ENCODE data around the gene TFAP2D.

TFAP2D gene

DNA sequence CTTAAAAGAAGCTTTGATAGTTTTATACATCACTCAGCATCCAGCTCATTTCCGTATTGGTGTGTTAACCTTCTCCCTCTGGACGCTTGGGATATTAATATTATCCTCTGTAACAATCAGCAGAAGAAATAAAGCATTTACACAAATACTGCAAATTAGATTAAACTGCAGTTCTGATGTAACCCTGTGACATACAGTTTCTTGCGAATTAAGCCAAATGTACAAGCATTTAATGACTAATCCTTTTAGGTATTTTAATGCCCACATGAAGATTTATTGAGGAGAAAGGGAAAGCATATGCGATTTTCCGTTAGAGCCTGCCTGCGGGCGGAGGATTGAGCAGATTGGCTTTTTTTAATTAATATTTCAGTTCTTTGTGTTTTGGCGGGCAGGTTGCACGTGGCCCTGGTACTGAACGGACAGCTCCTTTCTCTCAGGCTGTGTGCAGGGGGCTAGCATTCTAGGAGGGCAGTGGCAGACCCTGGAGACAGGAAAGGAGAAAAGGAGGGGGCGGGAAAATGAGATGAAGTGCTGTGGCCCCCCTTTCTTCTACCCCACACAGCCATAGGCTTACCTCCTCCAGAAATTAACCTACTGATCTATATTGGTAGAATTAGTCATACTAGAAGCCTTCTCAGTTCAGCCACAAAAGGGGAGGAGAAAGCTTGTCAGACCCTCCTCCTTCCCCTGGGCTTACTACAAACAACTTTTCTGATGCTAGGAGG lies 14.1 kb upstream of the TFAP2D start:
- TF ChIP-seq ZFX (IDR thresholded peaks at IDR 0.05), result no peak
- TF ChIP-seq, protein P1, sequence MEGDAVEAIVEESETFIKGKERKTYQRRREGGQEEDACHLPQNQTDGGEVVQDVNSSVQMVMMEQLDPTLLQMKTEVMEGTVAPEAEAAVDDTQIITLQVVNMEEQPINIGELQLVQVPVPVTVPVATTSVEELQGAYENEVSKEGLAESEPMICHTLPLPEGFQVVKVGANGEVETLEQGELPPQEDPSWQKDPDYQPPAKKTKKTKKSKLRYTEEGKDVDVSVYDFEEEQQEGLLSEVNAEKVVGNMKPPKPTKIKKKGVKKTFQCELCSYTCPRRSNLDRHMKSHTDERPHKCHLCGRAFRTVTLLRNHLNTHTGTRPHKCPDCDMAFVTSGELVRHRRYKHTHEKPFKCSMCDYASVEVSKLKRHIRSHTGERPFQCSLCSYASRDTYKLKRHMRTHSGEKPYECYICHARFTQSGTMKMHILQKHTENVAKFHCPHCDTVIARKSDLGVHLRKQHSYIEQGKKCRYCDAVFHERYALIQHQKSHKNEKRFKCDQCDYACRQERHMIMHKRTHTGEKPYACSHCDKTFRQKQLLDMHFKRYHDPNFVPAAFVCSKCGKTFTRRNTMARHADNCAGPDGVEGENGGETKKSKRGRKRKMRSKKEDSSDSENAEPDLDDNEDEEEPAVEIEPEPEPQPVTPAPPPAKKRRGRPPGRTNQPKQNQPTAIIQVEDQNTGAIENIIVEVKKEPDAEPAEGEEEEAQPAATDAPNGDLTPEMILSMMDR (conservative IDR thresholded peaks at IDR 0.05), result no peak

GRCh38 chr6:50706575-50706974 lies 6.8 kb upstream of the TFAP2D start:
- no peak for TF ChIP-seq ZFX (IDR thresholded peaks at IDR 0.05)
- TF ChIP-seq, protein P1 (conservative IDR thresholded peaks at IDR 0.05), result no peak
- H3K27ac ChIP-seq, result no peak overlapping the region

More for the DNA sequence above, 14.1 kb upstream of the TFAP2D start:
- no peak overlapping the region for H3K27ac ChIP-seq

DNA sequence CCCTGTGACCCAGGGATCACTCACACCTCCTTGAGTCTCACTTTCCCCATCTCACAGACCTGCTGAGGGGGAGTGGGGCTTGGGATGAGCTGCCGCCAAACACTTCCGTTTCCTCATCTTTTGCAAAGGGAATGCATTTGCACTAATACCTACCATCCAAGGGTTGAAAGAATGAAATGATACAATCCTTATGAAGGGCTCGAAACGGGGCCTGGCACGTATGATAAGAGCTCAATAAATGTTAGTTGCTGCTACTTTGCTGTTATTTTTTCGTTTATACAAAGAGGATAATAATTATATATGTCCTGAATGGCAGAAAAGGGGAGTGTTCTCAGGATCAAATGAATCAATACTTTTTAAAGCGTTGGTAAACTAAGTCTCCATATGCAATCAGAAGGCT lies 6.1 kb upstream of the TFAP2D start:
- no peak for TF ChIP-seq ZFX (IDR thresholded peaks at IDR 0.05)
- TF ChIP-seq, protein P1 (conservative IDR thresholded peaks at IDR 0.05), result no peak
- H3K27ac ChIP-seq, result no peak overlapping the region

GRCh38 chr6:50707652-50708300 lies 5.5 kb upstream of the TFAP2D start:
- no peak overlapping the region for H3K27ac ChIP-seq
- TF ChIP-seq, protein P1 (conservative IDR thresholded peaks at IDR 0.05), result no peak
- no peak for TF ChIP-seq ZFX (IDR thresholded peaks at IDR 0.05)

DNA sequence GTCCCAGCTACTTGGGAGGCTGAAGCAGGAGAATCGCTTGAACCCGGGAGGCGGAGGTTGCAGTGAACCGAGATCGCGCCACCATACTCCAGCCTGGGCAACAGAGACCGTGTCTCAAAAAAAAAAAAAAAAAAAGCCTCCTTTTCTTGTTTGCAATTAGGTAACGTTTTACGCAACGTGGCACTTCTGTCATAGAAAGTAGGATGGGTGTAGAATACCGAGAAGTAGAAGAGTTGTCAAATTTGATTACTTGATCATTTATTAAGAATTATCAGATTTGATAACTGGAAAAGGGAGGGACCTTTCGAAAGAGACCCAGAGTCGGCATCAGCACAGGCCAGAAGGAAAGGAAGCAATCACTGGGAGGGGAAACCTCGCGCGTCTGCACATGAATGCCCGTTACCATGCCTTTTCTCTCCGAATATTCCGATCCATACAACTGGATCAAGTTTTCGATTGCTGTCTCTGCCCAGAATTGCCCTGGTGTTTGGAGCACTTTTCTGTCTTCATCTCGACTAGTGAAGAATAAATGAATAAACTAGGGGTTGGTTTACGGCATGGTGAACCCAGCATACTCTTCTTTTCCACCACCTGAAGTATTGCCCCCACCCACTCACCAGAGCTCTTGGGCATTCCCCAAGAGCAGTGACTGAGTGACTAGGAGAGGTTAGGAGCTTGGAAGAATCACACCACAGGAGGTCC lies 4.5 kb upstream of the TFAP2D start:
- H3K27ac ChIP-seq, result no peak overlapping the region

DNA sequence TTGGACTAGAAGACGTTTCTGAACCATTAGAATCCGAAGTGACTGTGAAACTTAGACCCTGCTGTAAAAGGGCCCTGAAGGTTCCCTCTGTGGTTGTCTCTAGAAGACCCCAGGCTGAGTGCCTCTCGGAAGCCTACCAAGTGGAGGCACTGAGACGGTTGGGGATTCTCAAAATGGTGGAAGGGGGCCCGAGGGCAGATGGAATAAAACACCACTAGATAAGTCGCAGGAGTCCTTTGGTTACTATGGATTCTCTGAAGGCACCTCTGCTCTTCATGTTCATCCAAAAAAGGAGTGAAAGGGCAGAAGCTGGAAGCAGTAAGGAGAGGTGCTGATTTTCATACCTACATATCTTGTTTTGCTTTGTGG lies 4.0 kb upstream of the TFAP2D start:
- H3K27ac ChIP-seq, result no peak overlapping the region

More for the DNA sequence above, 4.5 kb upstream of the TFAP2D start:
- TF ChIP-seq ZFX (IDR thresholded peaks at IDR 0.05), result no peak
- TF ChIP-seq, protein P1 (conservative IDR thresholded peaks at IDR 0.05), result no peak

More for the DNA sequence above, 4.0 kb upstream of the TFAP2D start:
- TF ChIP-seq, protein P1 (conservative IDR thresholded peaks at IDR 0.05), result no peak
- no peak for TF ChIP-seq ZFX (IDR thresholded peaks at IDR 0.05)

Data from C4-2B (cell line).